Stimulated activated CD4-positive, alpha-beta T cell treated with anti-CD3 and anti-CD28 coated beads, Interleukin-1b, Interleukin-23, amount 100 ng/mL, for 4 hours (primary cell): ENCODE measurements around the gene SKA3.
"Not testable (repeated sequence)": the region's sequence is repeated elsewhere in the genome, so short reads cannot be mapped to it uniquely, and the experiment has no call there.

Experiments
- DNase-seq, 2 donors: peaks; one replicate each; pipeline ENCODE4 v3.0.0-alpha.2; 2020; ENCODE audit warnings: low read depth in 2 of 2

The SKA3 gene

DNA sequence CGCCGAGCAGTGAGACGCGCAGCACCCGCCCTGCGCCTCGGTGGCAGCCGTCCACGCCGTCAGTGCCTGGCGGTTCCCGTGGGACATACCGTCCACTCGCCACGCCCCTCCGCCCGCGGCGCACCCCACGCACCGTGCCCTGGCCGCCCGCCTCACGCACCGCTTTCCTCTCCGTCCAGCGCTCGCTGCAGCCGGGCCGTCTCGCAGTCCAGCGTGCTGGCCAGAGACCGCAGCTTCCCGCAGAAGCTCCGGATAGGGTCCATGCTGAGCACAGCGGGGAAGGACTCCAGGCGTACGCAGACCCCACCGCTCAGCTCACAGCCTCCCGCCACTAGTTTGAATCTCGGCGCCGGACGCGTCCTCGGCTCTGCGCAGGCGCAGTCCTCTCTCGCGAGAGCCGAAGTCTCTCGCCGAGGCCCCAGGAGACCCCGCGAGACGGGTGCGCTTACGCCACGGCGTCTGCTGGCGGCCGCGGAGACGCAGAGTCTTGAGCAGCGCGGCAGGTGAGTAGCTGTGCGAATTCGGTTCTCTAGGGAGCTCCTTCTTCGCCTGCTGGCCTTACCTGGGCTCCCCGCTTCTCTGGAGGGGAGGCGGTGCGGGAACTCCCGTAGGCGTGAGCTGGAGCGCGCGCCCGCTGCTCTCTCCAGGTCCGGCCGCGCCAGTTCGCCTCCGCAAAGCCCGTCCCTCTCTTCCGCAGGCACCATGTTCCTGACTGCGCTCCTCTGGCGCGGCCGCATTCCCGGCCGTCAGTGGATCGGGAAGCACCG lies at the start of gene SKA3, which contains the start of gene MRPL57:
Gene SKA3, minus strand, starts transcription at position 338 of the 767 bp plus-strand sequence. Its CDS starts 75 bp downstream, at position 263.
Gene MRPL57, plus strand, starts transcription at position 444 of the 767 bp plus-strand sequence. Its CDS starts 259 bp downstream, at position 703.
- peak; percentile 90 to 92 for DNase-seq

DNA sequence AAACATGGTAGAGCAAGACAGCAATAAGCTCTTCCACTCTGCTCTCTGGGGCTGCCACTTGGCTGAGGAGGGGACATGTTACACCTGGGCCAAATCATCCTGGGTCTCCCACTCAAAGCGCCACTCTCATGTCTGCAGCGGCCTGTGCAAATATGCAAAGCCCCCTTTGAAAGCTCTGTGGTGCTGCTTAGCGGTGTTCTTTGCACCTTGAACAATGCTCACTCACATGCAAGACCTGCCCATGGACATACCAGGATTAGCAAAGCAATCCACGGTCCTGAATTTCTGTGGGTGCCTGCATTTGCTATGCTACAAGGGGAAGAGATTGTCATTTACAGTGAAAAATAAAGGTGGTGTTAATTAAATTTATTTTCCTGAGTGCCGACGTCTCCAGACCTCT lies 48.7 kb upstream of the SKA3 start:
- no peak for DNase-seq

DNA sequence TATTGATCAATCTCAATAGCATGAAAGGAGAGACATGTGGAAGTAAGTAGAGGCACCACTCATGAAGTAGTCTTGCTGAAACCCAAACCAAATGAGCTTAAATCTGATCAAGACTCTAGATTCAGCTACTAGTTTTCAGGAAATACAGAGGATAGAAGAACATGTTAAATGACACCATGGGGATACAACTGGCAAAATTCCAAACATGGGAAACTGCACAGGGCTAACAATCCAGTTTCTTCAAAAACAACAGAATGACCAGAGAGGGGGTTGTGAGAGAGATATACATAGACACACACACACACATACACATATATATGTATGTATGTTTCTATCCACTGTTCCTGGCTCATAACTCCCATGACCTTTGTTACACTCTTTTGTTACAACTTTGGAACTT lies 44.9 kb upstream of the SKA3 start:
- no peak for DNase-seq

DNA sequence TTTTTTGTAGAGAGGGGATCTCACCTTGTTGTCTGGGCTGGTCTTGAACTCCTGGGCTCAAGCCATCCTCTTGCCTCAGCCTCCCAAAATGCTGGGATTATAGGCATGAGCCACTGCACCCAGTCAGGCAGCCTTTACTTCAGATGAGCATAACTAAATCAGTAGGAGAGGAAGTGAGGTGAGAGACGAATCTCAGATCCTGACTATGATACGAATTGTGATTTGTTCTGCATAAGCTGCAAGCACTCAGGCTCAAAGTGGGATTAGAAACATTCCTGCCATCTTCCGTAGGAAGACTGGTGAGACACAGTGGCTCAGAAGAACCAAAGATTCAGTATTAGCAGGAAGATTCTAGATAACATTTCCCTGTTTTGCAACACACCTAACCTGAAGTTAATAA lies 43.4 kb upstream of the SKA3 start:
- DNase-seq = not testable (repeated sequence)

DNA sequence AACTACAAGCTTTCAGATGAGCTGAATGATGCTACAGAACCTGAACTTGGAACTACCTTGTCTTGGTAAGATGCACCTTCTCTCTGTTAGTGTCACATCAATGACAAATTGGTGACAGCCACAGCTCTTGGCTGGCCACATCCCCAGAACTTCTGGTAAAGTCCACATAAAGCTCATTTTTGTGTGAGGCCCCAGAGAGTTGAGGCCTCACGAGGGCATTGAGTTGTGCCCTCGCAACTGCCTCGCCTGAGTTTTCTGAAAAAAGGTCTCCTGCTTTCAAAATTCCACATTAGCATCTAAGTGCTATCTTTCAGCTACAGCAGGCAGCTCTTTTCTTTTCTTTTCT lies 42.7 kb upstream of the SKA3 start:
- DNase-seq = no peak

DNA sequence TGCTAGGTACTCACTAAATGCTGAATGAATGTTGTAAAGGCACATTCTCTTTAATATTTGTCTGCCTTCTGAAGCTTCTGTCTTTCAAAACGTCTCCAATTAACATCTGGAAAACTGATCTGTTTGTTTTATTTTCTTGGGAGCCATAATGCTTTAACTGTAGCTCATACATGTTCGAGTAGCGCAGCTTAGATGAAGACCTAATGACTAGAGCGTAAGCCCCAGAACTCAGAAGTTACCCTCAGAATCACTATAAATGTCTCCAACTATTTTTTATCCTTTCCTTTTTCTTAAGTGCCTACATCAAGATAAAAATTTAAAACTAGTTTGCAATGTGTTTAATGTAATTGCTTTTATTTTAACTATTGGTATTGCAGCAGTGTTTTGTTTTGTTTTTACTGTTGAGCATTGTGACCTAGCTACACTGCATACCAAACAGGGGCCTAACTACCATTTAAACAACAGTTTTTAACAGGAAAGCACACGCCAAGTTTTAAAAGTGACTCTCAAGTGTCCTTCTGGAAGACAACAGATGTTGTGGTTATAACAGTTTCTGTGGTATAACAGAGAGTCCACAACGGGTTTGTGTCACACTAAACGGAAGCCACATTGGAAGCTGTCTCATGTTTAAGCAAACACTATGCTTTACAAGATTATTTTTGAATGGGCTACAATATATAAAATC lies 42.1 kb upstream of the SKA3 start:
- no peak for DNase-seq

DNA sequence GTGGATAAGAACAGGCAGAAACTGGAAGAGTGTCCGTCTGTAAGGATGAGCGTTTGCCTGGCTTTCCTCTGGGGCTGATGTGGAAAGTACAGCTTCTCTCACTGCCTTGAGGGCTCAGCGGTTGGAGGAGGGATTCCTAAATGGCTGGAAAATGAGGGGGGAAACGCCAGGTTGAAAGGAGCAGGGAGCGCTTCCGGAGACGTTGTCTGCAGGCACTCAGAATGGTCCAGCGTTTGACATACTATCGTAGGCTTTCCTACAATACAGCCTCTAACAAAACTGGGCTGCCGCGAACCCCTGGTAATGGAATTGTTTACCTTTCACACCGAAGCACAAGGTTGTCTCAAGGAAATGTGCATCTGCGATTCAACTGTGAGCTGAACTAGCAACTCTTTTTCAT lies 40.0 kb upstream of the SKA3 start:
- no peak for DNase-seq

DNA sequence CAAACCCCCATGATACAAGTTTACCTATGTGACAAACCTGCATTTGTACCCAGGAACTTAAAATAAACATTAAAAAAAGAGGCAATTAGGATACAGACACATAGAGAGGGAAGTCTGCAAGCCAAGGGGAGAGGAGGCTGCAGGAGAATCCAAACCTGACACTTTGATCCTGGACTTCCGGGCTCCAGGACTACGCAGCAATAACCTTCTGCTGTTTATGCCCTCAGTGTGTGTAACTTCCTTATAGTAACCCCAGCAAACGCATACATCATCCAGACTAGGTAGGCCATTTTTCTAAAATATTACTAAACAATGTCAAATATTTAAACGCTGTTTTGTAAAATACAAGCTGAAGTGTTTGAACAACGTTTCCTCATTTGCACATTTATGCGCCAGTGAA lies 39.1 kb upstream of the SKA3 start:
- DNase-seq = not testable (repeated sequence)

DNA sequence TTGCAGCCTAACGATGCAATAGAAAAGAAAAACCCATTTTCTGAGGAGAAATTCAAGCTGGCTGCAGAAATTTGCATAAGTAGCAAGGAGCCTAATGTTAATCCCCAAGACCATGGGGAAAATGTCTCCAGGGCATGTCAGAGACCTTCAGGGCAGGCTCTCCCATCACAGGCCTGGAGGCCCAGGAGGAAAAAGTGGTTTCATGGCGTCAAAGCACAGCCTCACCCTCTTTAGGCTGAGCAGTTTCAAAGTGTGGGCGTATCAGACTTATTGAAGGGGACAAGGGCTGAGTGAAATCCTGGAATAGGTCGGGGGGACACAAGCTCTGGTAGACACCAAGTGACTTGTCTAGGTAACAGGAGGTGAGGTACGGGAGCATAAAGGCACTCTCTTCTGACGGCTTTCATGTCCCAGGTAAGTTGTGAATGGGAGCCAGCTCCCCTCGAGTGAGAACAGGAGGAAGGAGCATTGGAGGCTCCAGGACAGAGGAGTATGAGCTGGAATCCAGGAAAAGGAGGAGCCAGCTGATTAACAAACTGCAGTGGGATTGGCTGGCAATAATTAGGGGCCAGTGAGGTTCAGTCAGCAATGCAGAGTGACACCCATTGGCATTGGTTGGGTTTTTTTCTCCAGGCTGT lies 35.9 kb upstream of the SKA3 start:
- no peak for DNase-seq

DNA sequence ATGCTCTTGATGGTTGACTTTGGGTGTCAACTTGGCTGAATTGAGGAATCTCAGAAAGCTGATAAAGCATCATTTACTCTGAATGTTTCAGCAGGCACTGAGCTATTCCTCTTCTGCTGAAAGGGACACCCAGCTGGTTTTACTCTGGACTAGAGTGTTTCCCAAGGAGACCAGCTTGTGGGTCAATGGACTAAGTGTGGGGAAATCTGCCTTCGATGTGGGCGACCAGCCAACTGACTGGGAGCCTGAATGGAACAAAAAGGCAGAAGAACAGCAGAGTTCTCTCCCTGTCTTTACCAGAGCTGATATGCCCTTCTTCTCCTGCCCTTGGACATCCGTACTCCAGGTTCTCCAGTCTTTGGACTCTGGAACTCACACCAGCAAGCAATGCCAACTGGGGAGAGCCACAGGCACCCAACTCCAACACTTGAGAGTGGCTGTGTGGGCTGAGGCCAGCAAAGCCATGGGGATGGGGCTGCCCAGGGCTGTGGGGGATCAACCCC lies 32.4 kb upstream of the SKA3 start:
- DNase-seq = no peak

DNA sequence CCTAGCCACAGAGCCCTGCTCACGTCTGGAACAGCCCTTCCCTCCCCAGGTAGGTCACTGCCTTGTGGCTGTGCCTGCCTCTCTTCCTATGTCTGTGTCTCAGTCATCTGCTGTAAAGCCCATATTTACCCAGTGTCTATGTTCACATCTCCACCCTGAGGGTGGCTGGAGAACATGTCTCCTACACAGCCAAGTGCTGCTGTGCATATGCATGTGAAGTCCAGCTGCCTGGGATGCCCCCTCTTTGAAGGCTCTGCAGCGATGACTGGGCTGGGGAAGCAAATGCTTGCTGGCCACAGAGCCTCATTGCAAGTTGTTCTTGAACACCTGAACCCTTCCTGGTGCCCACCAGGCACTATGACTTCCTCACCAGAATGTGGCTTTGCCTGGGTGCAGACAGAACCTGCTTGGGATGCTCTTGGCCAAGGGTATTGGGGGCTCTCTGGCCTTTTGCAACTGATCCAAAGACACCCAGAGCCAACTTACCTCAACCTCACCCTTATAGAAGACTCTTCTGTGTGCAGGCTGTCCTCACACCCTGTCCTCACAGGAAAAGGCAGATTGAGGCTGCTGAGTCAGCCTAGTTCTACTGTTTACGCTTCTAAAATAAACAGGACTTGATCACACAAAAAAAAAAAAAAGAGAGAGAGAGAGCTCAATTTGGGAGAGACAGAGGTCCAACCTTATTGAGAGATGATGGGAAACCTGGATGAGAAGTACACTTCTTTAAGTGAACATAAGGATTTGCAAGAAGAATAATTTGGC lies 26.6 kb upstream of the SKA3 start:
- DNase-seq = no peak

DNA sequence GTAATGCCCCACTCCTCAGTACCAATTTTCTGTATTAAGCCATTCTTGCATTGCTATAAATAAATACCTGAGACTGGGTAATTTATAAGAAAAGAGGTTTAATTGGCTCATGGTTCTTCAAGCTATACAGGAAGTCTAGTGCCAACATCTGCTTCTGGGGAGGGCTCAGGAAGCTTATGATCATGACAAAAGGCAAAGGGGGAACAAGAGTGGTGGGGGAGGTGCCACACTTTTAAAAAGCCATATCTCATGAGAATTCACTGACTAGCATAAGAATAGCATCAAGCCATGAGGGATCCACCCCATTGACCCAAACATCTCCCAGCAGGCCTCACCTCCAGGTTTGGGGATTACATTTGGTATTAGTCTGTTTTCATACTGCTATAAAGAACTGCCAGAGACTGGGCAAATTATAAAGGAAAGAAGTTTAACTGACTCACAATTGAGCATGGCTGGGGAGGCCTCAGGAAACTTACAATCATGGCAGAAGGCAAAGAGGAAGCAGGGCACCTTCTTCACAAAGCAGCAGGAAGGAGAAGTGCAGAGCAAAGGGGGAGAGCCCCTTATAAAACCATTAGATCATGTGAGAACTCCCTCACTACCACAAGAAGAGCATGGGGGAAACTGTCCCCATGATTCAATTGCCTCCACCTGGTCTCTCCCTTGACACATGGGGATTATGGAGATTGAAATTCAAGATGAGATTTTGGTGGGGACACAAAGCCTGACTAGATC lies 25.3 kb upstream of the SKA3 start:
- not testable (repeated sequence) for DNase-seq

DNA sequence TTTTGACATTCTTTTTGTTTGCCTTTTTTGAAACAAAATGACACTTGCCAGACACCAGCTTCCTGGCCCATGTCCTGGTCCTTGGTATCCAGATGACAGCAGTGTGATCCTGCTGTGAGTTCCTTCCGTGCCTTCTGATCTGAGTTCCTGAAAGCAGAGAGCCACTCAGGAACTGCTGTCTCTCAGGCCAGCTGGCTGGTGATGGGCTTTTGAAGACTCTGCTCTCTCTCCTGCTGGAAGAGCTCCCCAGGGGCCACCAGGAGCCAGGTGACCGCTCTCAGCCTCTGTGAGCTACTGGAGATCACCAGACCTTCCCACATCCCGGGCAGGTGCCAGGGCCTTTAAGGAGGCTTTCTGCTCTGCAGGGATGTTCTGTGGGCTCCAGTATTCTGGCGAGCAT lies 22.0 kb upstream of the SKA3 start:
- not testable (repeated sequence) for DNase-seq

DNA sequence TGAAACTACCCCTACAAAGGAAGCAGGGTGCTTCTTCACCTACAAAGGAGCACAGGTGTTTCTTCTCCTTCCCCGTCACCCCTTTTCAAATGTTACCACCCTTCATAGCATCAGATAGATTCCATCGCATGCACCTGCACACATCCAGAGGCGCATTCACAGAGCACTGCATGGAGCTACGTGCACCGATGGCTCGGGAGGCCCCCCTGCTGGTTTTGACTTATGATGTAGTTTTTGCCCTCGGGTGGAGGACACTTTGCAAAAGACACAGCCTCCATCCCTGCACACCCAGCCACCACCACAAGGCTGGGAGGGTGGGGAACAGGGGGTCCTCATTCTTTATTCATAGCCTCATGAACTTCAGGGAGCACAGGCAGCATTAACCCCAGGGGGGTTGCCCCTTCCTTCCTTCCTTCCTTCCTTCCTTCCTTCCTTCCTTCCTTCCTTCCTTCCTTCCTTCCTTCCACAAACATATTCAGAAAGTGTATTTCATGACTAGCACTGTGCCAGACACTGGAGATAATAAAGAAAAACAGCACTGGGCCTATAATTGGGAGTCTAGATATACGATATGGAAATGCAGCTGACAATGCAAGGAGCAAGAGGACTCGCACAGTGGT lies 21.4 kb upstream of the SKA3 start:
- DNase-seq = not testable (repeated sequence)

DNA sequence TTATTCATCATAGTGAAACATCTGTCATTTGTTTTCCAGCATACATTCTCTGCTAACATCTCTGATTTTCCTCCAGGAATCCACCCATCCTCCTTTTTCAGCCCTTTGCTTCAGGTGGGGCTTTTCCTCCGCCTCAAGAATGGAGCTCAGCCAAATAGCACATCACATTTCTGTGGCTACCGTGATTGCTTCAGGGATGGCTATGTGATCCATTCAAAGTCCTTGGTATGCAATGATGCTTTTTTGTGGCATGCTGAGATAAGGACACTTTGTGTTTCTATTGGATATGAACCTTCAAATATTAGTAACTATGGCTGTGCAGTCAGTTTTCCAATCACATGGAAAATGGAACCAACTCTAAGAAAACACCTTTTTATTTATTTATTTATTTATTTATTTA lies 18.4 kb upstream of the SKA3 start:
- DNase-seq = not testable (repeated sequence)

DNA sequence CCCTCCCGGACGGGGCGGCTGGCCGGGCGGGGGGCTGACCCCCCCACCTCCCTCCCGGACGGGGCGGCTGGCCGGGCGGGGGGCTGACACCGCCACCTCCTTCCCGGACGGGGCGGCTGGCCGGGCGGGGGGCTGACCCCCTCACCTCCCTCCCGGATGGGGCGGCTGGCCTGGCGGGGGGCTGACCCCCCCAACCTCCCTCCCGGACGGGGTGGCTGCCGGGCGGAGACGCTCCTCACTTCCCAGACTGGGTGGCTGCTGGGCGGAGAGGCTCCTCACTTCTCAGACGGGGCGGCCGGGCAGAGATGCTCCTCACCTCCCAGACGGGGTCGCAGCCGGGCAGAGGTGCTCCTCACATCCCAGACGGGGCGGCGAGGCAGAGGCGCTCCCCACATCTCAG lies 10.1 kb upstream of the SKA3 start:
- not testable (repeated sequence) for DNase-seq

DNA sequence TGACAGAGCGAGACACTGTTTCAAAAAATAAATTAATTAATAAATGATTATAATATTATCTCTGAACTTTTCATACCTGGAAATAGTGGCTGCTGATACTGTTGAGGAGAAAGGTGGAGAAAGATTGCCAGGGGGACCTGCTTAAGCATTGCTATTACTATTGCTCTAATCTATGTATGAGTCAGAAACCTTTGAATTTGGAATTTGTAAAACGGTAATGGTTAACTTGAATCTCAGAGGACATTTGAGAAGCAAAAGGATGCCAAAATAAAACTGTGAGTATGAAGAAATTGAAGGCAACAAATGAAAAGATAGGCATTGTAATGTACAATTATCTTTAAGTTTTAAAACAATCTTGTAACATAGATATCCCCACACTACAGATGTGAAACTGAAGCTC lies 5.3 kb upstream of the SKA3 start:
- DNase-seq = no peak

DNA sequence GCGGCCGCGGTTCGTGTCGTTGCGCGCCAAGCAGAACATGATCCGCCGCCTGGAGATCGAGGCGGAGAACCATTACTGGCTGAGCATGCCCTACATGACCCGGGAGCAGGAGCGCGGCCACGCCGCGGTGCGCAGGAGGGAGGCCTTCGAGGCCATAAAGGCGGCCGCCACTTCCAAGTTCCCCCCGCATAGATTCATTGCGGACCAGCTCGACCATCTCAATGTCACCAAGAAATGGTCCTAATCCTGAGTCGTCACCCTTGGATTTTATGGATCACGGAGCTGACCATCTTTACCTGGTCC lies 581 bp upstream of the SKA3 start:
- DNase-seq = peak in 1 of 2 donors; percentile 37

DNA sequence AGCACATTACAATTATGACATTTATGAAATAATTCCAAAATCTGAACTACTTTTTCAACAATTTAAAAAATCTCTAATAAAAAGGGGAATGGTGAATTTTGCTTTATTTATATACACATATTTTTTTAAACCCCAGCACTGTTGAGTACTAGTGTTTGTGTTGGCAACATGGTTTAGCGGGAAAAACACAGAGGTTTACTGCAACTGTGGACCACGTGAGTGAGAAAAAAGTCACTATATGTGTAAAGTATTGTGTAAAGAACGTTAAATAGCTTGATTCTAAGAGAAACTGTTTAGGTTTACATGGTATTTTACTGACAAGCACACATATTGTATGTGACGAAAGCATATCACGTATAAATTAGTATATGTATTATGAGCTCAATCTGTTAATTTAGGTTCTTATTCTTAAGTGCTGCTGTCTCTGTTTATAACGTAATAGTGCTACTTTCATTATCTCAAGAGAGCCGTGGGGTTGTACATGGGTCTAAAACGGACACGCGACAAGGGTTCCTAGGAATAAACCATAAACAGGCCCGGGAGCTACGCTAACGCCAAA lies 617 bp downstream of the SKA3 start:
- no peak for DNase-seq

DNA sequence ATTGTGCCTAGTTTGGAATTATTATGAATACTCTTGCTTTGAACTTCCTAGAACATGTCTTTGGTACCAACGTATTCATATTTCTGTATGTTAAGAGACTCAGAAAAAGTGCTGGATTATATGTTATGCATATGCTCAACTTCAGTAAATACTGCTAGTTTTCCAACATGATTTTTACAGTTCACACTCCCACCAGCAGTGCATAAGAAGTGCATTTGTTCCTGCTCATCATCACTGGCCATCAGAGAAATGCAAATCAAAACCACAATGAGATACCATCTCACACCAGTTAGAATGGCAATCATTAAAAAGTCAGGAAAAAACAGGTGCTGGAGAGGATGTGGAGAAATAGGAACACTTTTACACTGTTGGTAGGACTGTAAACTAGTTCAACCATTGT lies 2.6 kb downstream of the SKA3 start:
- DNase-seq = not testable (repeated sequence)

DNA sequence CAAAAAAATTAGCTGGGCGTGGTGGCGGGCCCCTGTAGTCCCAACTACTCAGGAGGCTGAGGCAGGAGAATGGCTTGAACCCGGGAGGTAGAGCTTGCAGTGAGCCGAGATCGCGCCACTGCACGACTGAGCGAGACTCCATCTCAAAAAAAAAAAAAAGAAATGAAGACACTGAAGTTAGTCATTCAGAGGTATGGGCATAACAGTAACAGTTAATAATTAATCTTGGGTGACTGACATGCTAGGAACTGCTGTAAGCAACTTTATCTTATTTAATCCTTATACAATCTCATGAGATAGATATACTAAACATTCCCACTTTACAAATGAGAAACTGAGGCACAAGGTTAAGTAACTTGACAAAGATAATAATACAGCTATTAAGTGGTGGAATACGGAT lies 4.9 kb downstream of the SKA3 start:
- DNase-seq = no peak
